Eye (tissue), 1 donor: ENCODE results near the gene PDE4C.
A peak's percentile ranks its signal among the peaks of the same experiment; 100 is the strongest.

Experiments used
- DNase-seq: peaks from one replicate; pipeline ENCODE4 v3.0.0-alpha.2; 2015

PDE4C gene

DNA sequence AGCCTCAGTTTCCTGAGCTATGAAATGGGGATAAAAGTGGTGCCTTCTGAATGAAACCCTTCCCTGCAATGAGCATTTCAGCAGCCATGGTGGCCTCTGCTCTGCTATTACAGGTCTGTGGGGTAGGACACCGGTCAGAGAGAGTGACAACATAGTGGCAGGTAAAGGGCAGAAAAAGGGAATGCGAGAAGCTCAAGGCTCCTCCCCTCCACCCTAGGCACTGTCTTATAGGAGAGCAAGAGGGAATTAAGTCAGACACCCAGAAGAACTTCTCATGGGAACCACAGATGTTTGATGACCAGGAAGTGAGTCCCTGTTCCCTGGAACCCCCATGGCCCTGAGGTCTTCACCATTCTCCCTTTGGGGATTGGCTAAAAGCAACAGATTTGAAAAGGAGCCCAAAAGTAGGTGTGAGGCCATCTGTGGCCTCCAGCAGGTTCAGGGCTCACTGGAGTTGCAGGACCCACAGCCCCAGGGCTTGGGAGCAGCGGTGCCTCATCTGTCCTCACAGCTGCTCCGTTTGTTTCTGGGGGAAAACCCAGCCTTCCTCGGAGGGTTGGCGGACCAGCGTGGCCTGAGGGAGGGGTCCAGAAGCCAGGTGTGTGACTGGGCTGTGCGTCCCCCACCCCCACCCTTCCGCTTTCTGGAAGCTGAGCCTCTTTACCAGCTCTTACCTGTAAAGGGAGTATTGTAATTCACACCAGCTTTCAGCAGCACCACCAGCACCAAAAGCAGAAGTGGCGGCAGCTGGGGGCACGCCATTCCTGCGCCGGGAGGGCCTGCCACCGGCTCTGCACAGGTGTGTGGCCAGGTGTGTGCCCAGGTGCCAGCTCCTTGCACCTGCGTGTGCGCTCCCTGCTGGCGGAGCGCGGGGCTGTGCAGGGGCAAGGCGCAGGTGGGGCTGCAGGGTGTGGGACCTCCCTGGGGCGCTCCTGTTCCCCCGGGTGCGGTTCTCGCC is 28.6 kb upstream of the PDE4C start:
- DNase-seq: no peak

DNA sequence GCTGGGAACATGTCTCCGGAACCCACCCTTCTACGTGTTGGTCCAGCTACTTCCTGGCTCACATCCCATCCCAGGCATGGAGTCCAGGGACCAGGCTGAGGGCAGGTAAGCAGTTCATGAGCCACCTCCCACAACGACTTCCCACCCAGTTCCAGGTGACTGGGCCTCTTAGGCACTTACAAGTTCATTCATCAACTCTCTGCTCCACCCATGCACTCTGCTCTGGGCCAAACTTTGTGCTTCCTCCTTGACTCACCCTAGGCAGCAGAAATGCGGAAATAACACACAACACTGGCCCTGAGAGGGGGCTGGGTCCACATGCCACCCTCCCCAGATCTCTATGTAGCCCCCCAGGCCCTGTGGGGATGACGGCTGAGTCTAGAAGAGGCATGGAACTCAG is 27.5 kb upstream of the PDE4C start:
- no peak for DNase-seq

DNA sequence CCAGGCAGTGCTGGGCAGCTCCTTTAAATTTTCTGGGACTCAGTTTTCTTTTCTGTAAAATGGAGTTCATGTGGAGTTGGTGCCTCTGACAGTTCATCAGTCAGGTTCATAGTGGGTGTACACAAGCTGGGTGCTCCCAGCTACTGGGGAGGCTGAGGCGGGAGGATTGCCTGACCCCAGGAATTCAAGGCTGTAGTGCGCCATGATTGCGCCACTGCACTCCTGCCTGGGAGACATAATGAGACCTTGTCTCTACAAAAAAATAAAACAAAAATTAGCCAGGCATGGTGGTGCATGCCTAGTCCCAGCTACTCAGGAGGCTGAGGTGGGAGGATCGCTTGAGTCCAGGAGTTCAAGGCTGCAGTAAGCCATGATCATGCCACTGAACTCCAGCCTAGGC is 26.9 kb upstream of the PDE4C start:
- DNase-seq: no peak

DNA sequence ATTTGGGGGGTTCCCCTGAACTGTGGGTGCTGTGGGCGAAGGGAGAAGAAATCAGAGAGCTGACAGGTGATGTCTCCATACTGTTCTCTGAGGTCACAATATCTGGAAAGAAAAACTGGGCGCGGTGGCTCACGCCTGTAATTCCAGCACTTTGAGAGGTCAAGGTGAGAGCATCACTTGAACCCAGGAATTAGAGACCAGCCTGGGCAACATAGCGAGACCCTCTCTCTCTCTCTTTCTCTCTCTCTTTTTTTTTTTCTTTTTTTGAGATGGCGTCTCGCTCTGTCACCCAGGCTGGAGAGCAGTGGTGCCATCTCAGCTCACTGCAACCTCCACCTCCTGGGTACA is 26.1 kb upstream of the PDE4C start:
- DNase-seq: no peak

DNA sequence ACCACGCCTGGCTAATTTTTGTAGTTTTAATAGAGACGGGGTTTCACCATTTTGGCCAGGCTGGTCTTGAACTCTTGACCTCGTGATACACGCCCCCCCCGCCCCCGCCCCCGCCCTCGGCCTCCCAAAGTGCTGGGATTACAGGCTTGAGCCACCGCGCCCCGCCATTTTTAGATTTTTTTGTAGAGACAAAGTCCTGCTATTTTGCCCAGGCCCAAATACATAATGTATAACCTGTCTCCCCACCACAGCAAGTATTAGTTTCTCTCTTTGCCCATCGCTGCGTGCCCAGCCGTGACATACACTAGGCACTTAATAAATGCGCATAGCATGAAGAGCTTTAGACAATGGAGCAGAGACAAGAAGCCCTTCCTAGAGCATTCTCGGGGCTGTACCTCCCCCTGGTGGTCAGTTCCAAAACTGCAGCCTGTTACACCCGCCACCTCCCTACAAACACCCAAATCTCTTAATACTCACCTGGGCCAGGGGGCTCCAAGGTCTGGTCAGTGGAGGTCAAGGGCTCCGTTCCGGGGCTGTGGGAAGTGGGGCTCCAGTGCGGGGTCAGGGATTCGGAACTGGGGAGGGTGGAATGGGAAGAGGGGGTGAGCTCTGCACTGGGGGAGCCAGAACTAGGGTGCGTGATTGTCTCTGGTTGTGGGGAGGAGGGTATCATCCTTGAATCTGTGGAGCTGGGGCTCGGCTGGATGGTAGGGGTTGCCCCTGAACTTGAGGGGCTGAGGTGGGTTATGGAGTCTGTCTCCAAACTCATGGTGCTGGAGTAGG is 25.5 kb upstream of the PDE4C start:
- peak; percentile 92 for DNase-seq

DNA sequence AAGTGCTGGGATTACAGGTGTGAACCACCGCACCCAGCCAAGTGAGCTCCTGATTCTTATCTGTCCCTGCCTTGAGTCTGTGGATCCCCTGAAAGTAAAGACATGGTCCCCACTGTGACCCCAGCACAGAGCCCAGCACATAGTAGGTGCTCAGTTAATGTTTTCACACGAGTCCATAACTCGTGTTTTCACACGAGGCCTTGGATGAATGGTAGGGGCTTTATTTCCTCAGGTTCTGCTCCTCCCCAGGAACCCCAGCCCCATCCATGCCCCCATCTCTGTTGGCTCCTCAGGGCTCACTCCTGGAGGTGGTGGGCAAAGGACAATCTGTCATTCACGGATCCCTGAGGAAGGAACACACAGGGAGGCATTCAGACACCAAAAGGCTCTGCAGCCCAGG is 23.6 kb upstream of the PDE4C start:
- DNase-seq: no peak

DNA sequence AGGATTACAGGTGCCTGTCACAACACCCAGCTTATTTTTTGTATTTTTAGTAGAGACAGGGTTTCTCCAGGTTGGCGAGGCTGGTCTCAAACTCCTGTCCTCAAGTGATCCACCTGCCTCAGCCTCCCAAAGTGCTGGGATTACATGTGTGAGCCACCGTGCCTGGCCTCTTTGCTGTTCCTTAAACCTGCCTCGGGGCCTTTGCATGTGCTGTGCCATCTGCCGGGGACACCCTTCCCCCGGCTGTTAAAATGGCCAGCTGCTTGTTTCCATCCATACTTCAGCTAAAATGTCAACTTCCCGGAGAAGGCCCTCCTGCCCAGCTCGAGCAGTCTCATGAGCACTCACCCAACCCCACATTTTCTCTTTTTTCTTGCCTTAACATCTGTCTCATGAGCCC is 19.1 kb upstream of the PDE4C start:
- no peak for DNase-seq

DNA sequence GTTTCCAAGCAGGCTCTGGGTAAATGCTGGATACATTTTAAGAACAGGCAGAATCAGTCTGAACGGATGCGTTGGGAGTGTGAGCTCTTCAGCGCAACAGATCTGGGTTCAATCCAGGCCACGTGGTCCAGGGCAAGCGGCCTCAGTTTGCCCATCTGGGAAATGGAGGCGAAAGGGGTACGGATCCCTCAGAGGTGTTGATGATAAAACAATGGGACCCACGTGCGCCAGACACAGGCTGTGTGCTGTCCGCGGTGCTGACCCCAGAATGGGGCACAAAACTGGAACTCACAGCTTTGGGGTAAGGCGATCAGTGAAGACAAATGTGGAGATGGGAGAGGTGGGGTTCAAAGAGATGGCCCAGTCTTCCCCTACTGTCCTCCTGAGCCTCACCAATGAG is 13.1 kb upstream of the PDE4C start:
- no peak for DNase-seq

DNA sequence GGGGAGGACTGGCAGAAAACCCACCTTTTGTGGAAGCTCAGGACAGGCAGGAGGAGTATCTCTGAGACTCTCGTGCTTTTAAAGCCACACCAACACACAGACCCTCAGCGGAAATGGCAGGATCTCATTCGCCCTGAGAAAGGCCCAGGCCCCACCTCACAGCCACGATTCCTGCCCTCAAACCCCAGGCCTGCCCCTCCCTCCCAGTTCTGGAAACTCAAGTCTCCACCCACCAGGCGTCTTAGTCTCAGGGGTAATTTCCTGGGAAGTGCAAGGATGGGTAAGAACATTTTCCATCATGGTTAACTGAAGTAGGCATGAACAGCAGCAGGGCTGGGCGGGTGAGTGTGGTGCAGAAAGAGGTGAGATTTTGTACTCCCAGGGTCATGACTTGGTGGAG is 8.0 kb upstream of the PDE4C start:
- DNase-seq: no peak

DNA sequence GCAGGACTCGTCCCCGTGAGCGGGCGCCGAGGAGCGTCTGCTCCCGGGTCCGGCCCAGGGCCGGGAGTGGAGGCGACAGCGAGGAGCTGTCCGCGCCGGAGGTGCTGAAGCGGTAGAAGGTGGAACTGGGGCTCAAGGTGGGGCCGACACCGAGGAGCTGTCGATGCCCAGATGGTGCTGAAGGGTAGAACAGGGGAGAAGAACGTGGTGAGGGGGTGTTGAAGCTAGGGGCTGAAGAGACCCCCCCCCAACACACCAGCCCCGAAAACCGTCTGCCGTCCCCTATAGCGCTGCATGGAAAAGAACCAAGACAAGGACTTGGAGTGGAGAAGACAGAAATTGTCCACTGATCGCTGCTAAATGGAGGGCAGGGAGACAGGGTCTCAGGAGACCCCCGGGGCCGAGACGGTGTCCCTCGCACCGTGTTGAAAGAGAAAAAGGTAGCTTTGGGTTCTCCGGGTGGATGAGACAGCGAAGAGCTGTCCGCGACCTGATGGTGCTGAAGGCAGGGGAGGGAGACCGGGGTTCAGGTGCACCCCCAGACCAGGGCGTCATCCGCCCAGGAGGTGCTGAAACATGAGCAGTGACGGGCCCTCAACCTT is 7.1 kb upstream of the PDE4C start:
- DNase-seq: peak; percentile 82

DNA sequence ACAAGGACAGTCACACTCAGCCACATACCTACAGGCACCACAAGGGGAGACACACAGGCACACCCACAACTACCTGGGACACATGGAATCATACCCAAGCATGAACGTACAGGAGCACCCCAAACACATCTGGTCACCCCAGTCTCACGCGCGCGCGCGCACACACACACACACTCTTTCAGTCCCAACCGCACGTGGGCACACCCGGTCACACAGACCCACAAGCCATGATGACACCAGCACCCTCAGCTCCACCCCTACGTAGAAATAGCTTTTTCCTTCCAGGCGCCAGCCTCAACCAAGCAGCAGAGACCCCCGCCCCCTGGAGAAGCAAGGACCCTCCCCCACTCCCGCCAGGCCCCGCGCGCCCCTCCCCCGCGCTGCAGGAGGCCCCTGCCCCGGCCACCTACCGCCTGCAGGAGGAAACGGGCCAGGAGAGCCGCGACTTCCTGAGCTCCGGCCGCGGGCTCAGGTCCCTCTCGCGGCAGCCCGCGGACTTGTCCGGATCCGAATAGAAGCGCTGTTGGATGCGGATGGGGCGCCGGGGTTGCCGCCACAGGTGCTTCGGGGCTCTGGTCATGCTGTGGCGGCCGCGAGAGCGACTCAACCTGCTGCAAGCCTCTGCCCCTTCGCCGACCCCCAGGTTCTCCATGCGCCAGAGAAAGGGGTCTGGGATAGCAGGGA is 6.4 kb upstream of the PDE4C start:
- peak; percentile 68 for DNase-seq

DNA sequence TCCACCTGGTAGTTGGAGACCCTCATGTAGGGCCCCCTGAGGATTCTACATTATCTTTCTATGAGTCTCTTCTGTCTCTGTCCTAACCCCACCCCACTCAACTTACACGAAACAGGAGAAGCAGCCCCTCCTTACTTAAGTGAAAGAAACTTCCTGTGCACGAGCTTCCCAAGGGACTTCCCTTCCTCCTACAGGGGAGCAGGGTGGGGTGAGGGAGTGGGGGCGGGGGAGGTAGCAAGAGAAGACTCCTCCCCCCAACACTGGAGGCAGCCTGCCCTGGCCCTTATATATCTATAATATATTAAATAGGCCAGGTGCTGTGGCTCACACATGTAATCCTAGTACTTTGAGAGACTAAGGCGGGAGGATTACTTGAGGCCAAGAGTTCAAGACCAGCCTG is 5.5 kb upstream of the PDE4C start:
- no peak for DNase-seq

DNA sequence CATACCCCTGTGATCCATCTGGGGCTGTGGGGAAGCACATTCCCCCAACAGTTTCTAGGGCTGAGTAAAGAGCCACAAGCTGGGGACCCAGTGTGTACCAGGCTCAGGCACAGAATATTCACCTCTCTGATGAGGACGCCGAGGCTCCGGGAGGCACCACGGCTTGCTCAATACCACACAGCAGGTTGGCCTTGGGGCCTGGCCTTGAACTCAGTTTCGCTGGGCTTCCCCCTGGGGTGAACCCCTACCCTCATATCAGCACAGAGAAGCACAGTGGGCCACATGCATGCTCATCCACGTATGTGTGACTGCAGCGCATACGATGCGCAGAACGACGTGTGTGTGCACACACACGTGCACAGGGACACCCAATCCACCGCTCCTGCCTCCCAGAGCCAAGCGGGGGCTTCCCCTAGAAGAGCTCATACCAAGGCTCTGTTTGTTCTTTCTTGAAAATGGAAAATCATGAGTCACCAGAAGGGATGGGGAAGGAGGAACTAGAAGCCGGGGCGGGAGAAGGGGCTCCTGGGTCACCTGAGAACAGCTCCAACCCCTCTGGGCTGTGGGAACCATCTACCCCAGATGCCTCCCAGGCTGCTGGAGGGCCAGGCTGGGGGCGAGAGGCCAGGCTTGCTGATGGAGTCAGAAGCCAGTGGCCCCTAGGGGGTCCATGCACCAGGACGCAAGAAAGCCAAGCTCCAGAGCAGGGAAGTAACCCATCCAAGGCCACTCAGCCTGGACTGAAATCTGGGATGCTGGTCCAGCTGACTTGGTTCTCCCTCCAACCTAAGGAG is 4.9 kb upstream of the PDE4C start:
- DNase-seq: no peak

DNA sequence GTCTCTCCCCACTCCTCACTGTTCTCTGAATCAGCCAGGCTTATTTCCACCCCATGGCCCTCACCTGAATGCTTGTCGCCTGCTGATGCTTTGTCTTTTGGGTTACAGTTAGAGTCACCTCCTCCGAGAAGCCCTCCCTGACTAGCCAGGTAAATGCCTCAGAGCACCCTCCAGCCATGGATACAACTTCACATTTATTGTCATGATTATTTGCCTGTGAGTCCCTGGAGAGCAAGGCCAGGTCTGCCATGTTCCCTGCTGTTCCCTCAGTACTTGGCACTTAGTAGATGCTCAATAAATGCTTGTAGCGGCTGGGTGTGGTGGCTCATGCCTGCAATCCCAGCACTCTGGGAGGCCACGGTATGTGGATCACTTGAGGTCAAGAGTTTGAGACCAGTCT is 3.7 kb upstream of the PDE4C start:
- no peak for DNase-seq

DNA sequence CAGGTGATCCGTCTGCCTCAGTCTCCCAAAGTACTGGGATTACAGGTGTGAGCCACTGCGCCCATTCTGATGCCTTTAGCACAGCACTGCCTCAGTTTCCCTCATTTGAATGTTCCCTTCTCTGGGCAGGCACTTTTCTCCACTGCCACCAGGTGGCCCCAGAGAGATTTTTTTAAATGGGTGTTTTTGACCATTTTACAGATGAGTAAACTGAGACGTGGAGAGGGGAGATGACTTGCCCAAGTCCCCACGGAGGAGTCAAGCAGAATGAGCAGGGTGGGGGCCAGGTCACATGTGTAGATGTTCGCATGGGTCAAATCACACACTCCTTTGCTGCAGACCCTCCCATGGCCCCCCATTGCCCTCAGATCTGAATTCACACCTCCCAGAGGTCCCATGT is 3.2 kb upstream of the PDE4C start:
- no peak for DNase-seq

DNA sequence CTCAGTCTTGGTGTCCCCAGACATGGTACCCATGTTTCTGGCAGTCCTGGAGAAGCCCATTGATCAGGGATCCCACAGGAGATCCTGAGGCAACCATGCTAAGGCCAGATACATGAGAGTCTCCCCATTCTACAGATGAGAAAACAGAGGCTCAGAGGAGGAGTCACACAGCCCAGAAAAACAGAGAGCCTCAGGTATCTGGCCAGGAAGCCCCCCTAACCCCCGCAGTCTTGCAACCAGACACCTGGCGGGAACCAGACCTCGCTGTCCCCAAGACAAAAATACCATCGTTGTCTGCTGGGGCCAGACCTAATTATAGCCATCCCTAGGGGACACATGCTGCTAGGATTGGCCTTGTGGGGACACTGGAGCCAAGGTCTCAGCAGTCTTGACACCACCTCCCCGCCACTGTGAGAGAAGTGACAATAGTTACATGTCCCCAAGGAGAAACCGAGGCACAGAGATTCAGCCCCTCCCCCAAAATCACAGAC is 1.6 kb upstream of the PDE4C start:
- DNase-seq: no peak

DNA sequence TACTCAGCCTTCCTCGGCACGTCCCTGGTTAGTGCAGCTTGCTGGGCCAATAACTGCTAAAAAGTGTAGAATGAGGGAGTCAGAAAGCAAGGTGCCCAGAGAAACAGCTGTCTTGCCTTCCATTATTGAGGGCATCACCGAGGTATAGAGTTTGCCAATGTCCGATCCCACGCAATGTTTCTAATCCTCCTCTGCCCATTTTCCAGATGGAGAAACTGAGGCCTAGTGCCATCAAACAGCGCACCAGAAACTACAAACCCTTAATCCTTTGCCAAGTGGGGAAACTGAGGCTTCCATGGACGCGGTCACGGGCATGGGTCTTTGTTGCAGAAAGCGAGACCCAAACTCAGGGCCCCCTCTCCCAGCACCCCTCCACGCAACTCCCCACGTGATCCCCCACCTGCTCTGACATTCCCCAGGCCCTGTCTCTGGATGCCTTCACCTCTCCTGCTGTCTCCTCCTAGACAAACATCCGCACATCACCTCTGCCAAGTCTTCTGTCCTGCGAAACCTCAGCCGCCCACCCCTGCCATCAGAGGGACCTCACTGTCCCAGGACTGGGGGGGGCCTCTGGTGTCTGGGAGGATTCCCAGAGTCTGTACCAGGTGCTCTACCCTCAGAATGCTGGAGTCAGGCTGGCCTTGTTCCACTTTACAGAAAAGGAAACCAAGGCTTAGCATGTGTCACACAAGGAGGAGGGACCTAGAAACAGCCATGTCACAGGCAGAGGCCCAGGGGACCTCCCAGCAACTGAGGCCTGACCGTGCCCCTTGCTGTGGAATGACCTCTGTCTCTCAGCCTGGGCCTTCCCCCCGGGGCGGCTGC is 930 bp upstream of the PDE4C start:
- DNase-seq: no peak

DNA sequence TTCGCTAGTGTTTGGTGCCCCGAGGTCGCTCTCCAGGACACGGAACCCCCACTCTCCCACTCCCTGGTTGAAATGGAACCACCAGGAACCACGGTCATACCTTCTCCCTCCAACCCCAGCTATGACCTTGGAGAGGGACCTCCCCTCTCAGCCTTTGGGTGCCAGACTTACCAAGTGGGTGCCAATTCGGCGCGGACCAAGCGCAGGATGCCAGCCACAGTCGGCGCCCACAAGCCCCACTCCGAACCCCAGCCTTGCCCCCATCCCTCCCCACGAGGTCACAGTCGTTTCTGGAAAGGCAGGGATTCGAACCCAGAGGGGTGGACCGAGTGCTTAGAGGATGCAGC is 910 bp downstream of the PDE4C start:
- no peak for DNase-seq

DNA sequence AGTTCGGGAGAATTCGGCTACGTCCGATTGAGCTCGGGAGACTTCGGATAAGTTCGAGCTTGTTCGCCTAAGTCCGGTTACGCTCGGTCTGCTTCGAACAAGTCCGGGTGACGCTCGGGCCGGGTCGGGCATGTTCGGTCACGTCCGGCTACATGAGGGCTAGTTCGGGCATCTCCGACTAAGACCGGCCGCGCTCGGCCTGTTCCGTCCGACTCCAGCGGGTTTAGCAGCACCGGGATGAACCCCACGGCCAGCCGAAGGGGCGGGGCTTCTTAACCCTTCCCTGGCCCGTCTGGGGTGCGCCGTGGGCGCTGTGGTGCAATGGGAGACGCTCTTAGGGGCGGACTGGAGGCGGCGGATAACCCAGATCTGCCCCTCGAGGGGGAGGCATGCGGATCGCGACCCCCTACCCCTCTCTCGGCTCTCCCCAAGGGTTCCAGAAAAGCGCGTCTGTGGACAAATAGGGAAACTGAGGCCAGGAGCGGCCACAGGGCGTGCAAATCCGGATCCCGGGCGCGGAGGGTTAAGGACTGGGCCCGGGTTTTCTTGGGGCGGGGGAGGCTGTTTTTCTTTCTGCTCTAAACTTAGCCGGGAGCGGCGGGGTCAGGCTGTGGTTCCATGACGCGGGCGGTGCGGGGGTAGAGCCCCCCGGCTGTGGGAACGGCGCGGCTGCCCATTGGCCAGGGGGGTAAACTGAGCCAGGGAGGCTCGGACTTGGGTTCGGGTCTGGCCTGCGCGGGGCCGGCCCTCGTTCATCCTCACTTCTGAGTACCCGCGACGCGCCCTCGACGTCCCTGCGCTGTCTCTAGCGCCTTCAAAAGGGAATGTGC is 1.5 kb downstream of the PDE4C start:
- peak; percentile 99 for DNase-seq

DNA sequence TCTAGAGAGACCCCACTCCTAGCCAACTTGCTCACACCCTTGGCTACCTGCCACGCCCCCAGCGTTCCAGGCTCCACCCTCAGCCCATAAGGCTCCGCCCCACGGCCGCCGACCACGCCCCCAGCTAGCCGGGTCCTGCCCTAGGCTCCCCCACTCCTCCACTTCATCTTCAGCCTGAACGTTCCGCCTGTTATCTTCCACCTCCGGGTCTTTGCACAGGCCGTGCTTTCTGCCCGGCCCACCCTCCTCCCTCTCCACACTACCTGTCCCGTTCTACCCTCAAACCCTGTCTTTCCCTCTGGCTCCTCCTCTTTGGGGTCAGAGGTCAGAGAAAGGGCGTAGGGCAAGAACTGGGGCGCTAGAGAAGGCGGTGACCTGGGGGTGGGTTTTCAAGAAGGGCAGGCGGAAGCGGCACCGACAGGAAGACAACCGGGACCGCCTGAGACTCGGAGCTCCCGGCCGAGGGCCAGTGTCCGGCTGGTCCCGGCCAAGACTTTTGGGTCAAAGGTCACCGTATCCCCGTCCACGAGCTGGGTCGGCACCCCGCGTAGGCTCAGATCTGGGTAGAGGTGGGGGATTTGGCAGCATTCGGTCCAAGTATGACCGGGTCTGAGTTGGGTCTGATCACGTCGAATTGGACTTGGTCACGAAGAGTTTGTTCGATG is 2.2 kb downstream of the PDE4C start:
- peak; percentile 42 for DNase-seq
